ENCODE results near the gene UBAC2.
A peak's percentile ranks its signal among the peaks of the same experiment; 100 is the strongest.

Gene UBAC2

DNA sequence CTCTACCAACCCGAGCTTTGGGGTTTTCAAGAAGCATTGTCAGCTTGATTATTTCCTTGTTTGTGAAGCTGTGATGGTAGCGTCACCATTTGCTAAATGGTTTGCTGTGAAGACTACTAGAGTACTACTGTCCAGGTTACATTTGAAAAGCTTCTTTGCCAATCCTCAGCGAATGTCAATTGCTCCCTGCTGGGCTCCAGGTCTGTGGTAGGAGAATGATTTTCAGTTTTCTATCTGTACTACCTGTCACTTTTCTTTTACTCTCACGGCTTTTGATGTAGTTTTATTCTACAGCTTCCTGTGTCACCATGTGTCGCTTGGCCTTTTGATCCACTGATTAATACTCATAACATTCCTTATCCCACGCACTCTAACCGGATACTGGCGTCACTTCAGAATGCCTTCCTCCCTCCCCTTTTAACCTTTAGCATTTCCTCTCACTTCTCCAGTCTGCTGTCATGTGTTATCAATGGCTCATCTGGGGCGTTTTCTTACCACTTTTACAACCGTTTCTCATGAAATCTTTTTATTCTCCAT lies 114.1 kb downstream of the UBAC2 start:
- peak in 1 of 2 donors; percentile 47 for DNase-seq

DNA sequence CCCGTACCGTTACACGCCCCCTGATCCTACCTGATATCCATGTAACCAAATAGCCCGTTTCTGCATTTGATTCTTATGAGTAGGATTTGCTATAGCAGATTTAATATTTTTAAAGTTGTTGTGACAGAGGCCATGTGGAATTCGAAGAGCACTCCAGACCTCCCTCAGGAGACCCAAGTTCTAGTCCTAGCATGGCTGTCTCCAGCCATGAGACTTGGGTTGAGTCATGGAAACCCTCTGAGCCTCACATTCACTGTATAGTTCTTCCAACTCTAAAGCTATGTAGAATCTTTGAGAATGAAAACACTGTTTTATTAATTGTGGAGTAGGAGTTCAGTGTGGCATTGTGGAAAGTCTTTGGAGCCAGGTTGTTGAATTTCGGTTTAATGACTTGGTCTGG lies 114.5 kb downstream of the UBAC2 start:
- no peak for DNase-seq

- DNase-seq: no peak
Measured at GRCh38 chr13:99316224-99316623, 115.6 kb downstream of the UBAC2 start.

DNA sequence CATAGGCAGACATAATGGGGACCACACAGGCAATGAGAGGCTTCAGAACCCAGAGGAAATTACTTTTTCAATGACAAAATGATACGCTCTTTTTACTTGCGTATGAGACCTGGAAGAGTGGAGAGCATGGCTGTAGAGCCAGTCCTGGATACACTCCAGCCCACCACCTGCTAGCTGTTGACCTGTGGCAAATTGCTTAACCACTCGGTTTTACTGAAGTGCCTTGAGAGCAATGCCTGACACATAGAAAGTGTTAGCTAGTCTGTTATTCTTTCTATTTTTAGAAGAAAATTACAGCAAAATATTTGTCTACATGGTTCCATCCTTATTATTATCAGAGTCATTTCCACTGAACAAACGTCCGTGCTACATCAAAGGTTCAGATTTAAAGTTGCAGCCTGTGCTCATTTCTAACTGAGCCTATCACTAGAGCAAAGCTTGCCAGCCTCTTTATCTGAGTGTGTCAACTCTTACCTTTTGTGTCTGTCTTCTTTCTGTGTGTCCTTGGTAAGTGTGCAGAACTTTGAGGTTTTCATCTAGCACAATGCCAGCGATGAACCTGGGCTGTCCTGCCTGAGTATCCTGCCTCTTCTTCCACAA lies 116.1 kb downstream of the UBAC2 start:
- DNase-seq: no peak

DNA sequence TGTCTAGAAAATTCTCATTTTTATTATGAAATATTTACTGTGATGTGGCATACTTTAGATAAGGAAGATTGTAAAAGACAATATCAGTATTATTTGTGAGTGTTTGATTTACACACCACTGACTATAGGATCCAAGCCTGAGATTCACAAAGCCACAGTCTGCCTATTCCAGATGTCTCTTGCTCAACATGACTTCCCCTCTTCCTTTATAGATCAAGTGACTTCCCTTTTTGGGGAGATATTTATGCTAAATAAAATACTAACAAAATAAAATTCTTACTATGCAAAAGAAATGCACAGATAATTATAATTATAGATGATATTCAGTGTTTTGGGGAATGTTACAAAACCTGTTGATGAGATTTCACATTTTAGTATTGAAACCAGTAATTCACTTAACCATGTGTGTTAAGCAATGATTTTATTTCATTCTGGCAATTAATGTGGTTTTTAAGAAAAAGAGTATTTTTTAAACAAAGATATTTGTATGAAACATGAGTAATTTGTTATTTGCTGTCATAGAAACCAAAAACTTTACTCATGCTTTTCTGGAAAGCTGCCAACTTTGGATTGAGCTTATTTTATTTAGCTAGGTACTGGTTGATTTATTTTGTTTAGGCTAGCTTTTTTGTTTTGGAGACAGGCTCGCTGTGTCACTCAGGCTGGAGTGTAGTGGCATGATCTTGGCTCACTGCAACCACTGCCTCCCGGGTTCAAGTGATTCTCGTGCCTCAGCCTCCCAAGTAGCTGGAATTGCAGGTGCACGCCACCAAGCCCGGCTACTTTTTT lies 120.2 kb downstream of the UBAC2 start:
- peak; percentile 80 to 83 for DNase-seq

DNA sequence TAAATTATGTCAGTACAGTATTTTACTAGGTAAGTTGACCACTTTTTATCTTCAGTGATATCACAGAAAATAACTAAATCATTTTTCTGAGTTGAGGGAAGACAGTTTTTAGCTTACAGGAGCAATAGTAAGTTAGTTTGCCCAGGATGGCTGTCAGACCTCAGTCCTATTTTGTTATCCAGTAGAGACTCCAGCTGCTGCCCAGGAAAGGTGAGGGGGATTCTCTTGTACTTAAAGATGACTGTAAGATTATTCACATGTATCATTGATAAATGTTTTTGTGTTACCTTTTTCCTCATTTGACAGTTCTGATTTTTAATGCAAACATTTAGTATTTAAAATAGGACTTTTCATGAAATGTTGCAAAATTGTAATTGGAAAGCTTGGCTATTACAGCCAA lies 121.1 kb downstream of the UBAC2 start:
- no peak for DNase-seq

- peak; percentile 74 to 90 for DNase-seq
Measured at GRCh38 chr13:99322297-99323103, 121.8 kb downstream of the UBAC2 start.

- DNase-seq: no peak
Measured at GRCh38 chr13:99323488-99323887, 122.8 kb downstream of the UBAC2 start.

DNA sequence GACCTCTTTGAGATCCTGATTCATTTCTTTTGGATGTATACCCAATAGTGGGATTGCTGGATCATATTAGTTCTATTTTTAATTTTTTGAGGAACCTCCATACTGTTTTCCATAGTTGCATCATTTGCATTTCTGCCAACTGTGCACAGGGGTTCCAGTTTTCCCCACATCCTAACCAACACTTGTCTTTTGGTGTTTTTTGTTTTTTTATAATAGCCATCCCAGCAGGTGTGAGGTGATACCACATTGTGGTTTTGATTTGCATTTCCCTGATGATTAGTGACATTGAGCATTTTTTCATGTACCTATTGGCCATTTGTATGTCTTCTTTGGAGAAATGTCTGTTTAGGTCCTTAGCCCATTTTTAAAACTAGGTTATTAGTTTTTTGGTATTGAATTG lies 125.4 kb downstream of the UBAC2 start:
- DNase-seq: no peak

DNA sequence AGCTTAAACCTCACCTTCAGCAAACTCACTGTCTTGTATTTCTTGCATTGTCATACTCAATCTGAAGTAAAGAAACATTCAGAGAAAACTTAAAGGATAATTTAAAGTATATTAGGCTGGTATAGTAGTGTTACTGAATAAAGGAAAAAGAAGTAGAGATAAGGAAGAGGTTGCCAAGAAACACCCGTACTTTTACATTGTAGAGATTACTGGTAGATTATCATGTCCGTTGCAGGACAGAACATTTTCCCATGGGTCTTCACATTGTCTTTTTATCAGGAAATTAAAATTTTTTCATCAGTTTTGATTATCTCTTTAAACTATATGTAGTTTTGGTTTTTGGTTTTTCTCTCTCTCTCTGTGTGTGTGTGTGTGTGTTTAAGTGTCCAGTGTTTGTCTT lies 126.5 kb downstream of the UBAC2 start:
- DNase-seq: no peak

DNA sequence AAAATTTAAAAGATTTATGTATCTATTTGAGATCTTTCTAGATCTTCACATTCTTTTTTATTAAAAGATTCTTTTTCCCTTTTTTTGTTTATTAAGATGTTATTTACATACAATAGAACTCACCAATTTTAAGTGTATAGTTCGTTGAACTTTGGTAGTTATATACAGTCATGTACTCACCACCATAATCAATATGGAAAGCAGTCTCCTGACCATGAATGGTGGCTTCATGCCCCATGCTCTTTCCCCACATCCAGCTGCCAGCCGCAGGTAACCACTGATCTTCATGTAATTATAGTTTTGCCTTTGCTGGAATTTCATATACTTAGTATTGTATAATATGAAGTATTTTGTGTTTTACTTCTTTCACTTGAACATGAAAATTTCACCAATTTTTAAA lies 127.1 kb downstream of the UBAC2 start:
- no peak for DNase-seq

DNA sequence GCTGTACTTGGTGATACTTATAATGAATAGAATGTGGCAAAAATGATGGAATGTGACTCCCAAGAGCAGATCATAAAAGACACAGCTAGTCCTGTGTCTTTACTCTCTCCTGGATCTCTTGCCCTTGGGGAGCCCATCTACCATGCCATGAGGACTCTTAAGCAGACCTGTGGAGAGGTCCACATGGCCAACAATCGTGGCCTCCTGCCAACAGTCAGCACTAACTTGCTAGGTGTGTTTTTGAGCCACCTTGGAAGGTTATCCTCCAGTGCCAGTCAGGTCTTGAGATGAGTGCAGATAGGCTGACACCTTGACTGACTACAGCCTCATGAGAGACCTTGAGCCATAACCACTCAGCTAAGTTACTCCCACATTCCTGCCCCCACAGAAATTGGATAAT lies 128.8 kb downstream of the UBAC2 start:
- DNase-seq: no peak

GRCh38 chr13:99330942-99331341 lies 130.3 kb downstream of the UBAC2 start:
- no peak for DNase-seq

GRCh38 chr13:99331881-99332293 lies 131.2 kb downstream of the UBAC2 start:
- no peak for DNase-seq

DNA sequence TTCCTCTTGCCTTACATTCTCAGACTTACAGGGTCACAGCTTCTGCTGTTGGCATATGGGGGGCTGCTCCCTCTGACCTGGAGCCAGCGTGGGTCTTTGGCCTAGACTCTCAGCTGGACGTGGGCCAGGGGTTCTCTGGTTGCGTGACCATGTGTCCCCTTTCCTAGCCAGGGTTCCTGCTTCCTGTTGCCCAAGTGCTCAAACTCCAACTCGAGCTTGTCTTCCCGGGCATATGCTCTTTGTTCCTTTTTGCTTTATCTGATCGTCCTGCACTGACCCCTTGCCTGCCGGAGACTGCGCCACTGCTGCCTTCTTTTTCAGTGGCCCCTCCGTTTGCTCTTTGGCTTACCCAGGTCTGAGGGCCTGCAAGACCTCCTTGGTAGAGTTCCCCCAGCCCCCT lies 131.8 kb downstream of the UBAC2 start:
- no peak for DNase-seq

- no peak for DNase-seq
Measured at GRCh38 chr13:99334221-99334620, 133.6 kb downstream of the UBAC2 start.

DNA sequence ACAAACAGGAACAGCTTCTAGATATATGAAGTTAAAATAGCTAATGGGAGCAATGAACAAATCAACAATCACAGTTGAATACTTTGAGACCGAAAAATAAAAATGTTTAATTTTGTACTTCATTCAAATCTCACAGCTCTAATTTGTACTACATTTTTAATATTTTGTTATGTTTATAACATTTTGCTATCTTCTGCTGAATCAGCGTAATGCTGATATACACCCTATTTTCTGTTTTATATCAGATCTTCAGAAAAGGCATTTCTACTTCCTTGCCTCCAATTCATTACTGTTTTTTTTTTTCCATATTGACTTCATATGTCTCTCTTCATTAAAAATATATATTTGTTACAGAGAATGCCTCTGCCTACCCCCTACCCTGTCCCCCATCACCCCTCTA lies 134.4 kb downstream of the UBAC2 start:
- DNase-seq: no peak

DNA sequence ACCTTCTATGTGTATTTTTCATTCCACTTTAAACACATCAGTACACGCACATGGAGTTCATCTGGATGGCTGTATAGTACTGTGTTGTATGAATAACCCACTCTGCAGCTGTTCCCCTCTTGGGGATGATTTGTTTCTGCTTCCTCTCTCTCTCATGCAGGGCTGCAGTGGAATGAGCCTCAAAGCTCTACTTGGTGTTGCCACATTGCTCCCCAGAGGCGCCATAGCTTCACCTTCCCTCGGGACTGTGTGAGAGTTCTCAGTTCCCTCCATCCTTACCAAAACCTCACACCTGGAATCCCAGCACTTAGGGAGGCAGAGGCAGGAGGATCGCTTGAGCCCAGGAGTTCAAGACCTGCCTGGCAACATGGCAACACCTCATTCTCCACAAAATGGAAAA lies 134.9 kb downstream of the UBAC2 start:
- peak in 1 of 2 donors; percentile 41 for DNase-seq

DNA sequence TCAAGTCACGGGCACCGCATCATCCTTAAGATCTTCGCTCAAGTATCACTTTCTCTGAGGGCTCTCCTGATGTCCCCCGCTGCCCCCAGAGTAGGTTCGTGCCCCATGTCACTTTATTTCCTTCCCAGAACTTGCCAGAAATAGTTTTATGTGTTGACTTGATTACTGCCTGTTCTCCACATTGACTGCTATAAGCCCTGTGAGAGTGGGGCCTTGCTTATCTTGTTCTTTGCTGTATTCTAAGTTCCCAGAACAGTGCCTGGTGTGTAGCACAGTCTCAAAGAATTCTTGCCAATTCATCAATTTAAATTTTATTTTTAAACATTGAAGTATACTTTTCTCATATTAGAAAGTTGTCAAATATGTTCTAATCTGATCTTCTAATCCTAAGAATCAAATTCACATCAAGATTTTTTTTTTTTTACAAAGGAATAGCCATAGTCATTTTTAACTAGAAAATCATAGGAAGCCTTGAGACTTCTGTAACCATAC lies 138.6 kb downstream of the UBAC2 start:
- DNase-seq: no peak

GRCh38 chr13:99339736-99340397 lies 139.2 kb downstream of the UBAC2 start:
- peak; percentile 30 to 47 for DNase-seq

GRCh38 chr13:99340638-99341037 lies 140.0 kb downstream of the UBAC2 start:
- DNase-seq: no peak

DNA sequence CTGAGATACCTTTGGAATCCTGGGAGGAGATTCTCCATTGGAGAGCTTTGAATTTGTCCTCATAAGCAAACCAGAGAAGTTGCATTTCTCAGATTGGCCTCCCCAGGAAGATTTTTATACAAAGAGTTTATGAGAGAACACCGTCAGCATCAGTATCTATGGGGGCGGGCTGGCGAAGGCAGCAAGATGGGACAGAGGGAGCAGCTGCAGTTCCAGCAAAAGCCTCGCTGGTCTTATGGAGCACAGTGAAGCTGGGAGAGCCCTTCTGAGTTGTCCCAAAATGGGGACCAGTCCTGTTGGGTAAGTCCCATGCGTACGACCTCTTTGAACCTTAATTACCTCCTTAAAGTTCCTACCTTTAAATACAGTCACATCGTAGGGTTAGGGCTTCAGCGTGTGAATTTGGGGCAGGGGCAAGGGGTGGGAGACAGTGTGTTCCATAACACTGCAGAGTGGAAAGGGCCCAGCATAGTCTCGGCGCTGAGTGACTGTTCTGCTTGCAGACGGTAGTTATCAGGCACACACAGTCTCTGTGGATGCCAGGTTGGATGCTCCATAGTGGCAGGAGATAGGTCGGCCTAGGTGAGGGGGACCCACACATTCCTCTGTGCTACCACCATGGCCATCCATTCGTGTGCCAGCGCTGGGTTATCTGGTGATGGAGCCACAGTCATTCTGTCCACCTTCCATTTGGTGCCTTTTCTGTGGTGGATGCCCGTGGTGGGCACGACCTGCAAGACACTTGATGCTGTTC lies 141.5 kb downstream of the UBAC2 start:
- no peak for DNase-seq
